HL-60/S4 (cell line): ENCODE measurements around the gene NXF3.
"Not testable (repeated sequence)": the region's sequence is repeated elsewhere in the genome, so short reads cannot be mapped to it uniquely, and the experiment has no call there.

Experiments used
- in situ Hi-C: fragments of 300-500 bp; cut with MboI; formaldehyde crosslinking; loops from 2 replicates; pipeline ENCODE4 v1.14.3; 2022; ENCODE audit warnings: low sequenced_read_pairs

NXF3 gene

GRCh38 chrX:103092942-103093341 lies at the start of gene NXF3:
Gene NXF3 (minus strand): TSS chrX:103093143. CDS start chrX:103093023, 120 bp downstream.
- in situ Hi-C loops: no loop called here

- in situ Hi-C loops: not testable (repeated sequence)
Observed at GRCh38 chrX:103136528-103136927, 43.6 kb upstream of the NXF3 start.

GRCh38 chrX:103124284-103124683 lies 31.3 kb upstream of the NXF3 start:
- in situ Hi-C loops: no loop called here

- in situ Hi-C loops: no loop called here
Observed at GRCh38 chrX:103120748-103121147, 27.8 kb upstream of the NXF3 start.

GRCh38 chrX:103116970-103117369 lies 24.0 kb upstream of the NXF3 start:
- in situ Hi-C loops: not testable (repeated sequence)

- in situ Hi-C loops: not testable (repeated sequence)
Observed at GRCh38 chrX:103109497-103109896, 16.6 kb upstream of the NXF3 start.

GRCh38 chrX:103107836-103108235 lies 14.9 kb upstream of the NXF3 start:
- in situ Hi-C loops: no loop called here

GRCh38 chrX:103107227-103107737 lies 14.3 kb upstream of the NXF3 start:
- in situ Hi-C loops: not testable (repeated sequence)

- in situ Hi-C loops: not testable (repeated sequence)
Observed at GRCh38 chrX:103104370-103104769, 11.4 kb upstream of the NXF3 start.

GRCh38 chrX:103103866-103104265 lies 10.9 kb upstream of the NXF3 start:
- in situ Hi-C loops: not testable (repeated sequence)

- in situ Hi-C loops: no loop called here
Observed at GRCh38 chrX:103101299-103102042, 8.5 kb upstream of the NXF3 start.

- in situ Hi-C loops: no loop called here
Observed at GRCh38 chrX:103100484-103100883, 7.5 kb upstream of the NXF3 start.

GRCh38 chrX:103099691-103100090 lies 6.7 kb upstream of the NXF3 start:
- in situ Hi-C loops: no loop called here

- in situ Hi-C loops: no loop called here
Observed at GRCh38 chrX:103098488-103098887, 5.5 kb upstream of the NXF3 start.

- in situ Hi-C loops: no loop called here
Observed at GRCh38 chrX:103081051-103081450, 11.9 kb downstream of the NXF3 start.

- in situ Hi-C loops: no loop called here
Observed at GRCh38 chrX:103073467-103073866, 19.5 kb downstream of the NXF3 start.

- in situ Hi-C loops: no loop called here
Observed at GRCh38 chrX:103066606-103067005, 26.3 kb downstream of the NXF3 start.

GRCh38 chrX:103063918-103064434 lies 29.0 kb downstream of the NXF3 start, which contains the start of gene BEX1:
Gene BEX1 (minus strand): TSS chrX:103064171. CDS start chrX:103063274, 897 bp downstream.
- in situ Hi-C loops: no loop called here

- in situ Hi-C loops: no loop called here
Observed at GRCh38 chrX:103063191-103063845, 29.6 kb downstream of the NXF3 start.

GRCh38 chrX:103061486-103061885 lies 31.5 kb downstream of the NXF3 start:
- in situ Hi-C loops: no loop called here

GRCh38 chrX:103056902-103057301 lies 36.0 kb downstream of the NXF3 start:
- in situ Hi-C loops: no loop called here

- in situ Hi-C loops: no loop called here
Observed at GRCh38 chrX:103052625-103053024, 40.3 kb downstream of the NXF3 start.
